C4-2B (cell line): ENCODE measurements around the gene TF.

Experiments used
- H3K27ac ChIP-seq: fragments of 450-650 bp; 2 replicates; pipeline ENCODE4 v1.5.1; 2017
- CTCF ChIP-seq: fragments of 450-650 bp; conservative IDR thresholded peaks from 2 replicates; pipeline ENCODE4 v1.5.1; 2017; ENCODE audit warnings: mild to moderate bottlenecking
- ZFX ChIP-seq: fragments of 450-650 bp; IDR thresholded peaks from 2 replicates; pipeline ENCODE4 v1.6.1; 2017

Gene TF

DNA sequence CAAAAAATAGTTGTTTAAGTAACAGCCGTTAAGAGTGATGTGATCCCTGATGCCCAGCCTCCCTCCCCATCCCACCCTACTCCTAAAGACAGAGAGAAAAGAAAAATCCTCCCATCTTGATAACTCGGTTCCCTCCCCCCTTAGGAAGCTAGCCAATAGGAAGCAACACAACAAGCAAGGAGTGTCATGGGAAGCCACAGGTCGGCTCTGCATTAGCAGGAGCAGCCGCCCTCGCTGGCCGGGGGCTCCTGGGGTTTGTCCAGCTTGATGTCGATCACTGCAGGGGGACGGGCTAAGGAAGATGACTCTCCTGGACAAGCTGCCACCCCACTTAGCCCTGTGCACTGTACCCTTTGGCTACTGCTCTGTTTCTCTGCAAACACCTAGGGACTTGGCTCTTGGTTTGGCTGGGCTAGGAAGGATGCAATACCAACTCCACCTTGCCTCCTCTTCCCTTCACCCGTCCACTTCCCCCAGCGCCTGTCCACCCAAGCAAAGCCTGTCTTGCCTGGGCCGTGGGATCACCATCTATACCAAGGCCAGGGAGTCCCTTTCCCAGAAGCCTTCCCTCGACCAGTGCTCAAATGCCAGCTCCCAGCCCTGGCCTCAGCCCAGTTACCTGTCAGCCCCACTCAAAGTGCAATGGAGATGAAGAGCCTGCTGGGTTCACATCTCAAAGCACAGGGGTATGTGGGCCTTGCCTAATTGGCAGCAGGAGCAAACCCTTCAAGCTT, 82.5 kb downstream of the TF start:
- TF ChIP-seq ZFX (no peak), CTCF (no peak)
- no peak overlapping the region for H3K27ac ChIP-seq

DNA sequence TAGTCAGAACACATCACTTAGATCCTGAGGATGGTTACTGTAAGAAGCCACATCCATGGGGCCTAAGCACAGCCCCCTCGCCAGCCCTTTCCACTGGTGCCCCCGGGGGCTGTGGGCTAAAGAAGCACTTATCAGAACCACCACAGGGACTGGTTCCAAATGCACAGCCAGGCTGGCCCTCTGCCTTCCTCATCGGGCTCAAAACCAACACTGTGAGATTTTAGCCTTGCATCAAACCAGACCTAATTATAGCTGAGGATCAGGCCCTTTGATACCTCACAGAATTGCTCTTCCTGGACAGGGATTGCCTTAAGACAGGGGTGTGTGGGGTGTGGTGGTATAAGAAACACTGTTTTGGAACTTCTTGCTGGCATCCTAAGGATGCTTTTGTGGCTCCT, 83.1 kb downstream of the TF start:
- H3K27ac ChIP-seq: no peak overlapping the region

DNA sequence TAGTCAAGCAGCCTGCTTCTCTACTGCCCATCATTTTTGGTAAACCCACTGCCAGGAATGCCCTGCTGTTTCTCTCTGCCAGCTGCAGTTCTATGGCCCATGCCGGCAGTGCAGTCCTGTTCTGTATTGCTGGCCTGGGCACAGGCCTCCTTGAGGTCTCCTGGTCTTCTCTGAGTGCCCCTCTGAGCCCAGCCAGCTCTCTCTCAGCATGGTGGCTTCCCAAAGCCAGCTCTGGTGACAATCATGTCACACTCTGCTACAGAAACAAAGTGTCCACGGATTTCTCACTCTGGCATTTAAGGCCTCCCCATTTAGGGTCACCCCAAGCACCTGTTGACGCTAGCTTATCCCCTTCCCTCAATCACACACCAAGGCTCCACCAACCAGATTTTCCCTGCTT, 83.9 kb downstream of the TF start:
- no peak overlapping the region for H3K27ac ChIP-seq
- TF ChIP-seq ZFX (no peak), CTCF (no peak)

More for the DNA sequence above, 83.1 kb downstream of the TF start:
- TF ChIP-seq ZFX: no peak
- no peak for TF ChIP-seq CTCF

- TF ChIP-seq ZFX: no peak
- no peak for TF ChIP-seq CTCF
Measured at GRCh38 chr3:133831966-133832801, 86.0 kb downstream of the TF start.

GRCh38 chr3:133832802-133833144, 86.6 kb downstream of the TF start:
- TF ChIP-seq ZFX: no peak
- no peak for TF ChIP-seq CTCF
- H3K27ac ChIP-seq: no peak overlapping the region

More at GRCh38 chr3:133831966-133832801, 86.0 kb downstream of the TF start:
- H3K27ac ChIP-seq: no peak overlapping the region

GRCh38 chr3:133833267-133833666, 87.1 kb downstream of the TF start:
- no peak for TF ChIP-seq CTCF
- TF ChIP-seq ZFX: no peak
- H3K27ac ChIP-seq: no peak overlapping the region
